RWPE1 (cell line): ENCODE measurements around the gene AMOTL1.

Source experiments
- CTCF ChIA-PET: fragments of 350-600 bp; sonication (Branson Sonifier 250); formaldehyde crosslinking; extraction: SDS; loops from one replicate; lab custom pipeline; 2021; lab: Yijun Ruan, JAX
- POLR2A ChIA-PET: fragments of 400-600 bp; formaldehyde crosslinking; extraction: SDS; loops from one replicate; lab custom pipeline; 2020; ENCODE audit warnings: antibody characterized with exemption; ENCODE audit not compliant: low non-redundant PET; lab: Yijun Ruan, JAX
- DNase-seq: peaks from one replicate; pipeline ENCODE4 v3.0.0; 2012; ENCODE audit warnings: low spot score
- H3K27ac ChIP-seq: fragments of 450-650 bp; 2 replicates; pipeline ENCODE4 v1.5.1; 2017
- CTCF ChIP-seq: fragments of 450-650 bp; conservative IDR thresholded peaks from 2 replicates; pipeline ENCODE4 v1.5.1; 2017; ENCODE audit warnings: low read depth, mild to moderate bottlenecking

The AMOTL1 gene

GRCh38 chr11:94885133-94885532 lies 117.0 kb downstream of the AMOTL1 start:
- ChIA-PET POLR2A (interaction anchor here (0.6 kb wide), 1 partner anchor 45 kb away, joined by 5 read pairs; no protein-coding TSS in a partner anchor), CTCF (interaction anchor here (0.6 kb wide), 1 partner anchor 40 kb away, joined by 4 read pairs; no protein-coding TSS in a partner anchor)
- H3K27ac ChIP-seq, result peak overlapping the region; percentile 80
- TF ChIP-seq CTCF, result no peak
- peak; percentile 49 for DNase-seq

GRCh38 chr11:94885581-94885980 lies 117.4 kb downstream of the AMOTL1 start:
- CTCF ChIA-PET, result interaction anchor here (0.6 to 1.5 kb wide), 2 partner anchors 12 to 39 kb away, joined by 4 to 5 read pairs; no protein-coding TSS in a partner anchor
- H3K27ac ChIP-seq, result peak overlapping the region; percentile 80
- no peak for TF ChIP-seq CTCF

GRCh38 chr11:94888204-94888603 lies 120.0 kb downstream of the AMOTL1 start:
- no peak for TF ChIP-seq CTCF
- ChIA-PET CTCF (interaction anchor here (0.6 kb wide), 1 partner anchor 23 kb away, joined by 3 read pairs; no protein-coding TSS in a partner anchor), POLR2A (no interaction called here)
- H3K27ac ChIP-seq, result no peak overlapping the region
- DNase-seq, result no peak

More at GRCh38 chr11:94885581-94885980, 117.4 kb downstream of the AMOTL1 start:
- POLR2A ChIA-PET, result no interaction called here
- DNase-seq, result no peak

GRCh38 chr11:94895451-94895850 lies 127.3 kb downstream of the AMOTL1 start:
- CTCF ChIA-PET, result no interaction called here
- no peak overlapping the region for H3K27ac ChIP-seq
- no peak for DNase-seq

GRCh38 chr11:94895971-94896370 lies 127.8 kb downstream of the AMOTL1 start:
- ChIA-PET POLR2A (no interaction called here), CTCF (interaction anchor here (0.6 to 2.7 kb wide), 2 partner anchors 273 to 308 kb away, joined by 3 to 14 read pairs; no protein-coding TSS in a partner anchor)
- TF ChIP-seq CTCF, result no peak
- no peak for DNase-seq
- no peak overlapping the region for H3K27ac ChIP-seq

More at GRCh38 chr11:94895451-94895850, 127.3 kb downstream of the AMOTL1 start:
- POLR2A ChIA-PET, result no interaction called here
- no peak for TF ChIP-seq CTCF

- ChIA-PET CTCF (interaction anchor here (0.6 to 2.7 kb wide), 6 partner anchors 11 to 814 kb away, joined by 3 to 14 read pairs (median 4); no protein-coding TSS in a partner anchor), POLR2A (no interaction called here)
- no peak overlapping the region for H3K27ac ChIP-seq
- DNase-seq, result peak; percentile 48
- peak; percentile 89 for TF ChIP-seq CTCF
Observed at GRCh38 chr11:94897330-94897768, 129.2 kb downstream of the AMOTL1 start.
